PC-3 (cell line): ENCODE measurements around the gene ABCA5. TPM values are rescaled to one million over a fixed set of nuclear protein-coding genes. Genes with fewer than 3 reads are reported as not detected.

Experiments used
- ATAC-seq: fragments of 200-7000 bp; cut with Tn5 transposase; 2 replicates; pipeline ENCODE4 v1.9.1; 2020; ENCODE audit warnings: mild to moderate bottlenecking, moderate library complexity
- Bru-seq: library from RNA; stranded (reverse); fragments of 400-500 nt; gene quantifications from one replicate; lab custom pipeline; 2021; lab: Mats Ljungman, UMichigan
- BruChase-seq, 2 experiments: library from RNA; stranded (reverse); fragments of 400-500 nt; gene quantifications; one replicate each; lab custom pipeline; 2021; lab: Mats Ljungman, UMichigan
- BruUV-seq: library from RNA; stranded (reverse); fragments of 400-500 nt; replicated peaks from 2 replicates; lab custom pipeline; 2021; lab: Mats Ljungman, UMichigan
- CTCF ChIA-PET: fragments of 300-600 bp; sonication (Branson Sonifier 250); formaldehyde crosslinking; loops from one replicate; lab custom pipeline; 2022; ENCODE audit warnings: antibody characterized with exemption; lab: Charles Lee
- POLR2A ChIA-PET: fragments of 300-600 bp; sonication (Branson Sonifier 250); formaldehyde crosslinking; loops from one replicate; lab custom pipeline; 2022; ENCODE audit warnings: antibody characterized with exemption; ENCODE audit not compliant: unreplicated experiment; lab: Charles Lee
- DNase-seq: peaks from one replicate; pipeline ENCODE4 v3.0.0-alpha.2; 2015
- H2AFZ ChIP-seq: fragments of 300-600 bp; sonication (generic); 2 replicates; pipeline ENCODE4 v1.6.0; 2016; ENCODE audit warnings: antibody characterized with exemption, low read length
- H3F3A ChIP-seq: fragments of 300-600 bp; sonication (generic); one replicate; pipeline ENCODE4 v1.6.0; 2017; ENCODE audit warnings: antibody characterized with exemption, low read length, control low read depth, mild to moderate bottlenecking; ENCODE audit not compliant: unreplicated experiment
- H3K27ac ChIP-seq: fragments of 300-600 bp; sonication (generic); 2 replicates; pipeline ENCODE4 v1.5.1; 2016; ENCODE audit warnings: mild to moderate bottlenecking, low read length
- H3K27me3 ChIP-seq: fragments of 300-600 bp; sonication (generic); 2 replicates; pipeline ENCODE4 v1.6.1; 2016; ENCODE audit warnings: low read length, mixed read lengths
- H3K36me3 ChIP-seq: fragments of 300-600 bp; sonication (generic); 2 replicates; pipeline ENCODE4 v1.6.1; 2016; ENCODE audit warnings: low read depth, mixed run types, low read length, mixed read lengths
- H3K4me1 ChIP-seq: fragments of 300-600 bp; sonication (generic); 2 replicates; pipeline ENCODE4 v1.5.1; 2016; ENCODE audit warnings: low read length; ENCODE audit not compliant: insufficient read depth
- H3K4me2 ChIP-seq: fragments of 300-600 bp; sonication (generic); 2 replicates; pipeline ENCODE4 v1.6.0; 2016; ENCODE audit warnings: low read length
- H3K4me3 ChIP-seq: fragments of 300-600 bp; sonication (generic); 2 replicates; pipeline ENCODE4 v1.5.1; 2016; ENCODE audit warnings: mild to moderate bottlenecking, low read length, mixed read lengths
- H3K79me2 ChIP-seq: fragments of 300-600 bp; sonication (generic); 2 replicates; pipeline ENCODE4 v1.6.1; 2017; ENCODE audit warnings: low read length, mixed read lengths
- H3K9ac ChIP-seq: fragments of 300-600 bp; sonication (generic); 2 replicates; pipeline ENCODE4 v1.6.0; 2016; ENCODE audit warnings: mild to moderate bottlenecking, low read length
- H3K9me2 ChIP-seq: fragments of 300-600 bp; sonication (generic); replicated peaks from 2 replicates; pipeline ENCODE4 v1.6.1; 2016; ENCODE audit warnings: mixed run types, low read length, mixed read lengths
- H3K9me3 ChIP-seq: fragments of 300-600 bp; sonication (generic); 2 replicates; pipeline ENCODE4 v1.6.1; 2016; ENCODE audit warnings: low read length, mixed read lengths
- H4K20me1 ChIP-seq: fragments of 300-600 bp; sonication (generic); 2 replicates; pipeline ENCODE4 v1.6.1; 2016; ENCODE audit warnings: low read length, mixed read lengths
- EZH2 ChIP-seq: fragments of 300-600 bp; sonication (generic); IDR thresholded peaks from one replicate; pipeline ENCODE4 v1.6.1; 2017; ENCODE audit warnings: antibody characterized with exemption, mild to moderate bottlenecking, low read length; ENCODE audit not compliant: unreplicated experiment
- EZH2phosphoT487 ChIP-seq: fragments of 300-600 bp; sonication (generic); IDR thresholded peaks from 2 replicates; pipeline ENCODE4 v1.6.1; 2018; ENCODE audit warnings: mild to moderate bottlenecking, antibody characterized with exemption, low read length, borderline replicate concordance
- intact Hi-C: fragments of 100-400 bp; cut with micrococcal nuclease; formaldehyde crosslinking; loops from 2 replicates; pipeline ENCODE4 v1.9.0; 2023
- long read RNA-seq: library from polyadenylated mRNA; unstranded; transcript quantifications from one replicate; pipeline ENCODE4 v2.0.0, GENCODE V29; 2021; ENCODE audit not compliant: unreplicated experiment
- total RNA-seq: library from RNA; depleted of rRNA; stranded (reverse); fragments of >200 nt; gene quantifications from 2 replicates; pipeline ENCODE4 v1.2.3, GENCODE V29; 2014; rRNA removed
- TF ChIP-seq, protein P1 (sequence below): fragments of 300-600 bp; sonication (generic); conservative IDR thresholded peaks from 2 replicates; pipeline ENCODE4 v1.5.1; 2017; ENCODE audit warnings: antibody characterized with exemption, low read depth, mild to moderate bottlenecking, low read length

Gene ABCA5, protein sequence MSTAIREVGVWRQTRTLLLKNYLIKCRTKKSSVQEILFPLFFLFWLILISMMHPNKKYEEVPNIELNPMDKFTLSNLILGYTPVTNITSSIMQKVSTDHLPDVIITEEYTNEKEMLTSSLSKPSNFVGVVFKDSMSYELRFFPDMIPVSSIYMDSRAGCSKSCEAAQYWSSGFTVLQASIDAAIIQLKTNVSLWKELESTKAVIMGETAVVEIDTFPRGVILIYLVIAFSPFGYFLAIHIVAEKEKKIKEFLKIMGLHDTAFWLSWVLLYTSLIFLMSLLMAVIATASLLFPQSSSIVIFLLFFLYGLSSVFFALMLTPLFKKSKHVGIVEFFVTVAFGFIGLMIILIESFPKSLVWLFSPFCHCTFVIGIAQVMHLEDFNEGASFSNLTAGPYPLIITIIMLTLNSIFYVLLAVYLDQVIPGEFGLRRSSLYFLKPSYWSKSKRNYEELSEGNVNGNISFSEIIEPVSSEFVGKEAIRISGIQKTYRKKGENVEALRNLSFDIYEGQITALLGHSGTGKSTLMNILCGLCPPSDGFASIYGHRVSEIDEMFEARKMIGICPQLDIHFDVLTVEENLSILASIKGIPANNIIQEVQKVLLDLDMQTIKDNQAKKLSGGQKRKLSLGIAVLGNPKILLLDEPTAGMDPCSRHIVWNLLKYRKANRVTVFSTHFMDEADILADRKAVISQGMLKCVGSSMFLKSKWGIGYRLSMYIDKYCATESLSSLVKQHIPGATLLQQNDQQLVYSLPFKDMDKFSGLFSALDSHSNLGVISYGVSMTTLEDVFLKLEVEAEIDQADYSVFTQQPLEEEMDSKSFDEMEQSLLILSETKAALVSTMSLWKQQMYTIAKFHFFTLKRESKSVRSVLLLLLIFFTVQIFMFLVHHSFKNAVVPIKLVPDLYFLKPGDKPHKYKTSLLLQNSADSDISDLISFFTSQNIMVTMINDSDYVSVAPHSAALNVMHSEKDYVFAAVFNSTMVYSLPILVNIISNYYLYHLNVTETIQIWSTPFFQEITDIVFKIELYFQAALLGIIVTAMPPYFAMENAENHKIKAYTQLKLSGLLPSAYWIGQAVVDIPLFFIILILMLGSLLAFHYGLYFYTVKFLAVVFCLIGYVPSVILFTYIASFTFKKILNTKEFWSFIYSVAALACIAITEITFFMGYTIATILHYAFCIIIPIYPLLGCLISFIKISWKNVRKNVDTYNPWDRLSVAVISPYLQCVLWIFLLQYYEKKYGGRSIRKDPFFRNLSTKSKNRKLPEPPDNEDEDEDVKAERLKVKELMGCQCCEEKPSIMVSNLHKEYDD (N-terminal part only)
- total RNA-seq (7.0 and 9.4 TPM in 2 replicates), Bru-seq, nascent RNA (percentile 81 among the genes with signal in this experiment), BruChase-seq, experiment 1, labeled RNA remaining after a 6-hour chase (percentile 83 among the genes with signal in this experiment), BruChase-seq, experiment 2, labeled RNA remaining after a 2-hour chase (percentile 81 among the genes with signal in this experiment)
- long read RNA-seq, partial matches to known transcripts, result 6 of 14 reads
- long read RNA-seq, other reads (novel, unspliced or antisense), result 6 of 14 reads

DNA sequence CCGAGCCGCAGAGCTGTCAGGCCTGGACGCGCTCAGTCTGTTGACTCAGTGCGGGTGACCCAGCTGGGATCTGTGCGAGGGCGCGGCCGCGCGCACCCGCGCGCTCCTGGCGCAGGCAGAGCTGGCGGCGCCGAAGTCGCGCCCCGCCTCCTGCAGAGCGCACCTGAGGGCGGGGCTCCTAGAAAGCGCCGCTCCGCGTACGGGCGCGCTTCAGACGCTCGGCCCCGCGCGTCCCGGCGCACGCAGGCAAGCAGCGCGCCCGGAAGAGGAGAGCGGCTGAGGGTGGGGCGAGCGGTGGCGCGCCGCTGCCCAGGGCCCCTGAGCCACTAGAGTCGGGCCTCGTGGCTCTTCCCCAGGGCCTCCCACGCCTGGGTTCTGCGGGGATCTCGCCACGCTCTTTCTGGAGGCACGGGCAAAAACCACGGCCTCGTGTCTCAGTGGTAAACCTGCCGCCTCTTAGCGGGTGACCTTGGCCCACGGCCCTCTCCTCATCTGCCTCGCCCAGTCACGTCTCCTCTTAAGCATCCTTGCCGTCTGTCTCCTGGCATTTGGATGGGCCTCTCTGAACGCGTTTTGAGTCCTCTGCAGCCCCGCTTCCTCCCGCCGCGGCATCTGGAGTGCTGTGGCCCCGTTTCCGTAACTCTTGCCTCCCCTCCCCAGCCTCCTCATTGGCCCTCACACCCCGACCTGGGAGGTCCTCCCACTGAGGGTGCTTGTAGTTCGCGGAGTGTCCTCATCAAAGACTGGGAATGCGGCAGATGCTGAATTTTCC lies at the start of gene ABCA5:
Gene ABCA5 (minus strand): TSS at position 74 of the 772 bp plus-strand sequence. CDS start 12,718 bp downstream, outside the sequence.
- H3K4me2 ChIP-seq, result peak within 1 kb of the TSS; percentile 87
- ChIA-PET CTCF (interaction anchor here (0.6 to 1.8 kb wide), 4 partner anchors 8 to 532 kb away, joined by 3 to 15 read pairs (median 4); no protein-coding TSS in a partner anchor), POLR2A (interaction anchor here (0.6 to 1.1 kb wide), 7 partner anchors 41 to 1334 kb away, joined by 3 to 5 read pairs (median 3); partner anchors contain the start of gene MAP2K6)
- peak; percentile 99 for DNase-seq
- BruUV-seq, result TSS peak; percentile 89
- no peaks in the 10 kb centered on the region for H4K20me1 ChIP-seq
- H3K4me3 ChIP-seq, result peak within 1 kb of the TSS; percentile 74
- TF ChIP-seq EZH2phosphoT487, result peak; percentile 96
- TF ChIP-seq EZH2, result no peak
- no peaks in the 10 kb centered on the region for H3F3A ChIP-seq
- peak; percentile 88 for ATAC-seq
- H3K27me3 ChIP-seq, result no peaks in the 10 kb centered on the region
- no peaks in the 10 kb centered on the region for H3K9me2 ChIP-seq
- H3K36me3 ChIP-seq, result no peaks in the 10 kb centered on the region
- peaks cover 12% of the 10 kb centered on the region for H3K79me2 ChIP-seq
- H3K9me3 ChIP-seq, result no peaks in the 10 kb centered on the region
- peak within 1 kb of the TSS; percentile 90 for H2AFZ ChIP-seq
- H3K4me1 ChIP-seq, result peaks cover 18% of the 10 kb centered on the region
- peak within 1 kb of the TSS; percentile 71 for H3K9ac ChIP-seq
- intact Hi-C loops, result loop anchor here (1.0 to 10.0 kb wide), 3 partner anchors 57 to 1332 kb away; partner anchors contain the start of genes C17orf58 and KCNJ2
- no peak within 1 kb of the TSS; the same call in 1 of the 2 replicates for H3K27ac ChIP-seq

DNA sequence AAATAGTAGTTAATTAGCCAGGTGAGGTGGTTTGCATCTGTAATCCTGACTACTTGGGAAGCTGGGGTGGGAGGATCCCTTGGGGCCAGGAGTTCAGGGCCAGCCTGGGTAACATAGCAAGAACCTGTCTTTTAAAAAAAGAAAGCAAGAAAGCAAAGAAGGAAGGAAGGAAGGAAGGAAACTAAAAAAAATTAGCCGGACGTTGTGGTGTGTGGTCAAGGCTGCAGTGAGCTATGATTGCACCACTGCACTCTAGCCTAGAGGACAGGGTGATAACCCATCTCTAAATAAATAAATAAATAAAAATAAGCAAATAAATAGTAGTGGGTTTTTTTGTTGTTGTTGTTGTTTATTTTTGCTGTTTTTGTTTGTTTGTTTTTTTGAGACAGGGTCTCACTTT lies 48.3 kb upstream of the ABCA5 start:
- intact Hi-C loops, result no loop called here
- ChIA-PET POLR2A (no interaction called here), CTCF (no interaction called here)
- DNase-seq, result no peak
- H3F3A ChIP-seq, result no peaks in the 10 kb centered on the region
- TF ChIP-seq EZH2 (no peak), EZH2phosphoT487 (no peak)
- TF ChIP-seq, protein P1, sequence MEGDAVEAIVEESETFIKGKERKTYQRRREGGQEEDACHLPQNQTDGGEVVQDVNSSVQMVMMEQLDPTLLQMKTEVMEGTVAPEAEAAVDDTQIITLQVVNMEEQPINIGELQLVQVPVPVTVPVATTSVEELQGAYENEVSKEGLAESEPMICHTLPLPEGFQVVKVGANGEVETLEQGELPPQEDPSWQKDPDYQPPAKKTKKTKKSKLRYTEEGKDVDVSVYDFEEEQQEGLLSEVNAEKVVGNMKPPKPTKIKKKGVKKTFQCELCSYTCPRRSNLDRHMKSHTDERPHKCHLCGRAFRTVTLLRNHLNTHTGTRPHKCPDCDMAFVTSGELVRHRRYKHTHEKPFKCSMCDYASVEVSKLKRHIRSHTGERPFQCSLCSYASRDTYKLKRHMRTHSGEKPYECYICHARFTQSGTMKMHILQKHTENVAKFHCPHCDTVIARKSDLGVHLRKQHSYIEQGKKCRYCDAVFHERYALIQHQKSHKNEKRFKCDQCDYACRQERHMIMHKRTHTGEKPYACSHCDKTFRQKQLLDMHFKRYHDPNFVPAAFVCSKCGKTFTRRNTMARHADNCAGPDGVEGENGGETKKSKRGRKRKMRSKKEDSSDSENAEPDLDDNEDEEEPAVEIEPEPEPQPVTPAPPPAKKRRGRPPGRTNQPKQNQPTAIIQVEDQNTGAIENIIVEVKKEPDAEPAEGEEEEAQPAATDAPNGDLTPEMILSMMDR, result no peak
- H3K79me2 ChIP-seq, result no peaks in the 10 kb centered on the region
- H3K27ac ChIP-seq, result no peak overlapping the region
- no peak overlapping the region for H3K4me2 ChIP-seq
- H2AFZ ChIP-seq, result no peak overlapping the region
- no peaks in the 10 kb centered on the region for H3K27me3 ChIP-seq
- no peak overlapping the region for H3K9ac ChIP-seq
- H4K20me1 ChIP-seq, result no peaks in the 10 kb centered on the region
- no peaks in the 10 kb centered on the region for H3K4me1 ChIP-seq
- no peaks in the 10 kb centered on the region for H3K36me3 ChIP-seq
- no peak for ATAC-seq
- no TSS peak for BruUV-seq
- H3K9me2 ChIP-seq, result no peaks in the 10 kb centered on the region
- H3K4me3 ChIP-seq, result no peak overlapping the region
- no peaks in the 10 kb centered on the region for H3K9me3 ChIP-seq
